ENCODE data around the gene HOXB7. TPM values are rescaled to one million over a fixed set of nuclear protein-coding genes. Genes with fewer than 3 reads are reported as not detected.

The HOXB7 gene
- total RNA-seq, 2 donors from 2014 or later, result 0.52 TPM; not detected in 1

DNA sequence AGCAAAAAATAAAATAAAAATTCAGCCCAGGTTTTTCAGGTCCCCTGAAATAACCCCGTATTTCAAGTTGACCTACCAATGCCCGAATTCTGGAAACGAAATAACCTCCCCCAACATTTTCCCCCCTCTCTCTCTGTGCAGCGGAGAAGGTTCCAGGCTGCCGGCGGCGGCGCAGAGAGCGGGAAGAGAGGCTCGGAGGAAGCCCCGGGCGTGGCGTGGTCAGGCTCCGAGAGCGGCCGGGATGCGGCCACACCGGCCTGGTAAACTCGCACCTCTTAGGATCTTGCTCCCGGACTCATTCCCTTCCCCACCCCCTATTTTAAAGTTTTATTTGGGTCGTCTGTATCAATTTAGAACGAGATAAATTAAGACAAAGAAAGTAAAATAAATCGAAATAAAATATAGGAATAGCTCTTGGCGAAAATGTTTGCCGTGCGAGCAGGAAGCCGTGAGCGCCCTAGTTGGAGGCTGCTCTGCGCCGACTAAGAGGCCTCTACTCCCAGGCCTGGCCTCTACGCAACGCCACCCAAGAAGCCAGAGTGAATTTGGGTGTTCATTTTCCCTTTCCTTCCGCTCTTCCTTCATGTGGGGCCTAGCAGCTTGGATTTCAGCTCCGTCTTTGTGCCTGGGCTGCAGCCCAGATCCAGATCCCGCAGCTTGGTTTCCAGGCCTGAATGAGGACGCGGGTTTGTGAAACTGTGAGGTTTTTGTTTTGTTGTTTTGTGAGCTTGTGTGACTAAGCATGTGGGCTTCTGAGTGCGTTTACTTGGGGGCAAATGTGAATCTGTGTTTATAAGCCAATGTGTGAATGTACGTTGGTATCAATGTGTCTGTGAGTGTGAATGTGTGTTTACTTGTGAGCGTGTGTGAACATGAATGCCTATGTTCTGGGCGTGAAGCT is 4.6 kb downstream of the HOXB7 start:
- no peak for TF ChIP-seq POLR2A (IDR thresholded peaks at IDR 0.05)
- H3K4me1 ChIP-seq, result peaks cover 28% of the 10 kb centered on the region
- H3K4me3 ChIP-seq, result no peak overlapping the region
- intact Hi-C loops (cut with DNase I), result no loop called here
- ATAC-seq, result no peak
- DNase-seq, result no peak
- H3K9me3 ChIP-seq, result no peaks in the 10 kb centered on the region
- no peak overlapping the region for H3K27ac ChIP-seq
- H3K36me3 ChIP-seq (replicated peaks in 1 of 2; ENCODE audit: insufficient read depth in 1 of 2, low read depth in 2 of 2), result no peaks in the 10 kb centered on the region
- H3K27me3 ChIP-seq, result peaks cover under 1 to 70% of the 10 kb centered on the region in 2 donors
- WGBS, 2 donors, result 26 to 32% methylated on average over 38 to 41 of the region's 41 CpGs

- Histone ChIP-seq H3K27ac (no peak overlapping the region), H3K36me3 (replicated peaks in 1 of 2; ENCODE audit: insufficient read depth in 1 of 2, low read depth in 2 of 2) (no peaks in the 10 kb centered on the region), H3K27me3 (peaks cover 3 to 67% of the 10 kb centered on the region in 2 donors), H3K4me1 (peaks cover 21% of the 10 kb centered on the region), H3K9me3 (no peaks in the 10 kb centered on the region), H3K4me3 (no peak overlapping the region)
- DNase-seq, result no peak
- TF ChIP-seq POLR2A (IDR thresholded peaks at IDR 0.05) (no peak), CTCF (IDR thresholded peaks at IDR 0.05) (no peak)
- ATAC-seq, result no peak
- WGBS, 2 donors, result 30 to 36% methylated on average over 10 of the region's 10 CpGs
- intact Hi-C loops (cut with DNase I), result no loop called here
These were observed 5.4 kb downstream of the HOXB7 start for GRCh38 chr17:48605409-48605919.

- Histone ChIP-seq H3K27me3 (peaks cover 3 to 64% of the 10 kb centered on the region in 2 donors), H3K4me1 (peaks cover 15% of the 10 kb centered on the region), H3K9me3 (no peaks in the 10 kb centered on the region), H3K27ac (no peak within 1 kb of the TSS), H3K4me3 (no peak within 1 kb of the TSS), H3K36me3 (replicated peaks in 1 of 2; ENCODE audit: insufficient read depth in 1 of 2, low read depth in 2 of 2) (no peaks in the 10 kb centered on the region)
- no peak for DNase-seq
- 13 to 14% methylated on average over 16 of the region's 16 CpGs for WGBS, 2 donors
- no peak for TF ChIP-seq POLR2A (IDR thresholded peaks at IDR 0.05)
- no peak for TF ChIP-seq CTCF (IDR thresholded peaks at IDR 0.05)
- no peak for ATAC-seq
- intact Hi-C loops (cut with DNase I), result no loop called here
These were observed 6.0 kb downstream of the HOXB7 start, which contains the start of gene HOXB6 for GRCh38 chr17:48604770-48605329. Gene HOXB6, minus strand, starts transcription at chr17:48604986. Its CDS starts 6,836 bp downstream, at chr17:48598150.

- intact Hi-C loops (cut with DNase I), result no loop called here
- Histone ChIP-seq H3K9me3 (no peaks in the 10 kb centered on the region), H3K27ac (no peak overlapping the region), H3K36me3 (replicated peaks in 1 of 2; ENCODE audit: insufficient read depth in 1 of 2, low read depth in 2 of 2) (no peaks in the 10 kb centered on the region), H3K27me3 (peaks cover 3 to 64% of the 10 kb centered on the region in 2 donors), H3K4me1 (peaks cover 13% of the 10 kb centered on the region), H3K4me3 (no peak overlapping the region)
- DNase-seq (no peak), ATAC-seq (no peak)
- TF ChIP-seq CTCF (IDR thresholded peaks at IDR 0.05), result no peak
- TF ChIP-seq POLR2A (IDR thresholded peaks at IDR 0.05), result no peak
- WGBS, 2 donors, result 8 to 13% methylated on average over 21 of the region's 21 CpGs
These were observed 6.7 kb downstream of the HOXB7 start for GRCh38 chr17:48603959-48604769.
